ENCODE results near the gene TOM1L2.

- TF ChIP-seq POLR2AphosphoS5 (IDR thresholded peaks at IDR 0.05; ENCODE audit: insufficient read depth in 1 of 2, low read depth in 1 of 2) (no peak), CTCF (IDR thresholded peaks at IDR 0.05) (no peak), POLR2A (IDR thresholded peaks at IDR 0.05) (no peak)
Observed at GRCh38 chr17:17978481-17979424, 6.6 kb upstream of the TOM1L2 start.
